ENCODE data around the gene MISP3.

The MISP3 gene

GRCh38 chr19:14053500-14053899, 19.1 kb upstream of the MISP3 start:
- DNase-seq = no peak
- ATAC-seq = no peak

GRCh38 chr19:14054099-14054498, 18.5 kb upstream of the MISP3 start:
- ATAC-seq (no peak), DNase-seq (no peak)

- ATAC-seq = no peak
- DNase-seq = no peak
These were observed 17.9 kb upstream of the MISP3 start for GRCh38 chr19:14054721-14055120.

GRCh38 chr19:14055396-14055795, 17.2 kb upstream of the MISP3 start:
- ATAC-seq (no peak), DNase-seq (no peak)

- DNase-seq (no peak), ATAC-seq (no peak)
These were observed 16.4 kb upstream of the MISP3 start for GRCh38 chr19:14056069-14056666.

- DNase-seq (no peak), ATAC-seq (no peak)
These were observed 15.7 kb upstream of the MISP3 start for GRCh38 chr19:14056741-14057356.

GRCh38 chr19:14058182-14059092, 14.1 kb upstream of the MISP3 start:
- DNase-seq (no peak), ATAC-seq (no peak)

- DNase-seq (peak; percentile 75), ATAC-seq (no peak)
These were observed 13.5 kb upstream of the MISP3 start for GRCh38 chr19:14059093-14059480.

- ATAC-seq (no peak), DNase-seq (no peak)
These were observed 12.9 kb upstream of the MISP3 start for GRCh38 chr19:14059652-14060155.

GRCh38 chr19:14061081-14061749, 11.4 kb upstream of the MISP3 start:
- DNase-seq (no peak), ATAC-seq (no peak)

- DNase-seq = no peak
These were observed 10.6 kb upstream of the MISP3 start, which contains the start of gene PALM3 for GRCh38 chr19:14061751-14062557. Gene PALM3 (minus strand): TSS chr19:14062076. CDS start chr19:14061980, 96 bp downstream.

GRCh38 chr19:14062558-14062855, 10.1 kb upstream of the MISP3 start:
- ATAC-seq (no peak), DNase-seq (no peak)

More at GRCh38 chr19:14061751-14062557, 10.6 kb upstream of the MISP3 start, which contains the start of gene PALM3:
- ATAC-seq = no peak

- no peak for ATAC-seq
- no peak for DNase-seq
These were observed 9.5 kb upstream of the MISP3 start for GRCh38 chr19:14063105-14063504.

- no peak for DNase-seq
- no peak for ATAC-seq
These were observed 6.5 kb upstream of the MISP3 start for GRCh38 chr19:14066134-14066533.

- no peak for DNase-seq
- no peak for ATAC-seq
These were observed 2.1 kb upstream of the MISP3 start for GRCh38 chr19:14070268-14071050.

- peak; percentile 74 for ATAC-seq
- peak; percentile 85 for DNase-seq
These were observed 807 bp downstream of the MISP3 start for GRCh38 chr19:14073261-14073924.

- ATAC-seq (no peak), DNase-seq (peak; percentile 48)
These were observed 1.6 kb downstream of the MISP3 start for GRCh38 chr19:14073925-14074838.

GRCh38 chr19:14078411-14078810, 5.8 kb downstream of the MISP3 start:
- no peak for ATAC-seq
- no peak for DNase-seq

Measured in stimulated activated naive CD8-positive, alpha-beta T cell treated with anti-CD3 and anti-CD28 coated beads, Interleukin-15, Interleukin-2, amounts not matched to agents 100 U/mL and 50 U/mL, for 24 hours (primary cell).